NCI-H1417 treated with DMSO at 0.1 percent for 48 hours (cell line): Measurements from ENCODE around the gene LGI1.

Experiments
- DNase-seq: peaks from one replicate; lab custom pipeline; 2025; lab: John Stamatoyannopoulos, UW

The LGI1 gene

GRCh38 chr10:93757801-93758507, at the start of gene LGI1:
LGI1 (plus strand) TSS chr10:93757936; CDS start chr10:93758145, 209 bp downstream.
- no peak for DNase-seq

GRCh38 chr10:93710333-93710909, 47.3 kb upstream of the LGI1 start:
- DNase-seq = no peak

DNA sequence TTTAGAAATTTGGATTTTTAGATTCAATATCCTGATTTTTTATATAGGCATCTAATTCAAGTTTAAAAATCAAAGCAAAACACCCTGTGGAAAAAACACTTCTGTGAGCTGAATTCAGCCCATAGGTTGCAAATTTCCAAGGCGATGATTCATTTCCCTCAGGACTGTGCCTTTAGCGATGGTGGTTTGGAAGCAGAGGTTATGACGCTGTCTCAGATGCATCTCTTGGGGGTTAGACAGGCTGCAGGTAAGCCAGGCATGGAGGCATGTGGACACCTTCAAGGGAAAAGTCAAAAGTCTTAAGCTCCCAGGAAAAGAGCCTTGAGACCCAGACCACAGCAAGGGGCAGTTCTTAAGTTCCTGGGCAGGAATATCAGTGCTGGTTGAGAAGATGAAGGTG, 45.8 kb upstream of the LGI1 start:
- no peak for DNase-seq

DNA sequence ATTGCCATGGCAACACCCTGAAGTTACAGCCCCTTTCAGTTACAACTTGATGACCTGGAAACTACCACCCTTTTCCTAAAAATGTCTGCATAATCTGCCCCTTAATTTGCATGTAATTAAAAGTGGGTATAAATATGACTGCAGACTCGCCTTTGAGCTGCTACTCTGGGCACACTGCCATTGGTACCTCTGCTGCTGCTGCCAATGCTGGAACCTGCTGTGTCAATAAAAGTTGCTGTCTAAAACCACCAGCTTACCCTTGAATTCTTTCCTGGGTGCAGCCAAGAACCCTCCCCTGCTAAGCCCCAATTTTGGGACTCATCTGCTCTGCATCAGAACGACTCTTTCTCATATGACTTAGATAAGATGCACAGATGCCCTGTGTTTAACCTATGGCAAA, 45.1 kb upstream of the LGI1 start:
- no peak for DNase-seq

DNA sequence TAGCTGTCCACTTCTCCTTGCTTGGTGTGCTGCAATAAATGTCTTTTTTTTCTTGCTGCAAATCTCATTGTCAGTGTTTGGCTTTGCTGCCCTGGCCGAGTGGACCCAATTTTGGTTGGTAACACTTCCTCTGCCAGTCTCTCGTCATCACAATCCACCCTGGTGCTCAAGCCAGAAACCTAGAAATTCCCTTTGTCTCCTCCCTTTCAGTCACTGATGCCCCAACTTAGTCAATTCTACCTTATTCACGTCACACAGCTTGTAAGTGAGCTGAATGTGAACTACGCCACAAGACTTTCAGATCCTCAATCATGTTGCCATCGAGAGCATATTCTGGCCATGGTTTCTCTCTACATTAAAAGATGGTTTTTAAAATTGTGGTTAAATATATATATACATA, 42.4 kb upstream of the LGI1 start:
- DNase-seq = no peak

DNA sequence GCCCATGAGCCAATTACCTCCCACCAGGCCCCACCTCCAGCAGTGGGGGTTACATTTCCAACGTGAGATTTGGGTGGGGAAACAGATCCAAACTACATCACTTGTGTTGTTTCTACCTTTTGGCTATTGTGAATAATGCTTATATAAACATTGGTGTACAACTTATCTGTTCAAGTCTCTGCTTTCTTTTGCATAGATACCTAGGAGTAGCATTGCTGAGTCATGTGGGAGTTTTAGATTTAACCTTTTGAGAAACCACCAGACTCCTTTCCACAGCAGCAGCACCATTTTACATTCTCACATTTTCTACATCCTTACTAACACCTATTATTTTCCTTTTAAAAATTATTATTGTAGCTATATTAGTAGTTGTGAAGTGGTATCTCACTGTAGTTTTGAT, 41.0 kb upstream of the LGI1 start:
- DNase-seq = no peak

DNA sequence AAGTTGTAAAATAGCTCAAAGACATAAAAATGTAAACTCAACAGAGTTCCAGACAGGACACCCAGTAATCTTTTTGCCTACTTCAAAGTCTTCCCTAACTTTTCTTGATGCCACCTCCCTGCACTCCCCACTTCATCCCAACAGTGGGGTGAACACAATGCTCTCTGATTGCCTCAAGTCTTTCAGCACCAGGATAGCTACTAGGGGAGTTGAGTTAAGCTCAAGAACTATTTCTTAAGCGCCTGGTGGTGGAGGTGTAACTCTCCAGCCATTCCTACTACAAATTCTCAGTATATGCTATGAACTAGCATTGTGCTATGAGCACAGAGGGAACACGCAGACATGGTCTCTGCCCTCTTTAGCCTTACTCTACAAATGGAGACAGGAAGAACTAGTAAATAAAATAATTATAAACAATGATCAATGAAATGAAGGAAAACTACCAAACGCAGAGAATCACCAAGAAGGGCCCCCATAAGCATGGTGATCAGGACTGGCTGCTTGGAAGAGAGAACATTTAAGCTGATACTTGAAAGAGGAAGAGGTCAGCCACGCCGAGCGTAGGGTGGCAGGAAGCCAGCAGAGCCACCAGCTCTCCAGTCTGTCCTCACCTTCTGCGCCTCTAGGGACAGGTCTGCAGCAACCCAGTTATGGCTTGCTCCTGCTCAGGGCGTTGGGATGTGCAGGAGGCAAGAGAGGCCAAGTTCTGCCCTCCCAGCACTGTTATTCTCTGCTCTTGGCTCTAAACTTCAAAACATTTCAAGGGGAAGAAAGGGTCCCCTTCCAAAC, 38.6 kb upstream of the LGI1 start:
- no peak for DNase-seq

DNA sequence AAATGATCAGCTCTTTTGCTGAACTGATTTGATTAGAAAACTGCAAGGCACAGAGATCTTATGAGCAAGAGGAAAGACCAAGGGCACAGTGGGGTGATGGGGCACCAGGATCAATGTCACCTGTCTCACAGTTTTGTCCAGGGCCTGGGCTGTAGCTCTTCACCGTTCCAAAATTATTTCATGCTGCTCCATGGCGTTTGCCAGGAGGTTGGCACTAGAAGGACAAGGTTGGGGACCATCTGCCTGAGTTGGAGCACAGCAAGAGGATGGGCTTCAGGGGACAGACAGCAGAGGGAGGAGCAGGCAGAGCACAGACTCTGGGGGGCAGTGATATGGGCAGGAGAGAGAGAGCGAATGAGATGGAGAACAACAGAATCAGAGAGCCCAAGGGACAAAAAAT, 37.8 kb upstream of the LGI1 start:
- DNase-seq = no peak

- DNase-seq = no peak
Observed at GRCh38 chr10:93722550-93722949, 35.2 kb upstream of the LGI1 start.

- DNase-seq = no peak
Observed at GRCh38 chr10:93723153-93723552, 34.6 kb upstream of the LGI1 start.

- DNase-seq = no peak
Observed at GRCh38 chr10:93726024-93726423, 31.7 kb upstream of the LGI1 start.

GRCh38 chr10:93741367-93741766, 16.4 kb upstream of the LGI1 start:
- no peak for DNase-seq

GRCh38 chr10:93742633-93743349, 14.9 kb upstream of the LGI1 start:
- DNase-seq = no peak

DNA sequence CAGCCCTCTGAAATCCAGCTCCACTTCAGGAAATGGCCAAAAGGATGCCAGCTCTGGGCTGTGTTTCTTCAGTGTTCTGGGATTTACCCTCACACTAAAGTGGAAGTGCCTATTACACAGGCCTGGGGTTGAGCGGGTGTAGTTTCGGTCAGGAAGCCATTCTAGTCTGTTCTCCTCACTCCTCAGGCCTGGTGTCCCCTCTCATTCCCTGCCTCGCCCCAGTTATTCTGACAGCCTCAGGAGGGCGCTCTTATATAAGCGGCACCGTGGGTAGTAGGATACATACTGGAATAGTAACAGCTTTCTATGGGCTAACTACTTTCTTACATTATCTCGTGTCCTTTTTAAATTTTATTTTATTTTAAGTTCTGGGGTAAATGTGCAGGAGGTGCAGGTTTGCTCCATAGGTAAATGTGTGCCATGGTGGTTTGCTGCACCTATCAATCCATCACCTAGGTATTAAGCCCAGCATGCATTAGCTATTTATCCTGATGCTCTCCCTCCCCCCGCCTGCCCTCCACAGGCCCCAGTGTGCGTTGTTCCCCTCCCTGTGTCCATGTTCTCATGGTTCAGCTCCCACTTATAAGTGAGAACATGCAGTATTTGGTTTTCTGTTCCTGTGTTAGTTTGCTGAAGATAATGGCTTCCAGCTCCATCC, 12.2 kb upstream of the LGI1 start:
- no peak for DNase-seq

GRCh38 chr10:93746844-93747284, 10.9 kb upstream of the LGI1 start:
- no peak for DNase-seq

DNA sequence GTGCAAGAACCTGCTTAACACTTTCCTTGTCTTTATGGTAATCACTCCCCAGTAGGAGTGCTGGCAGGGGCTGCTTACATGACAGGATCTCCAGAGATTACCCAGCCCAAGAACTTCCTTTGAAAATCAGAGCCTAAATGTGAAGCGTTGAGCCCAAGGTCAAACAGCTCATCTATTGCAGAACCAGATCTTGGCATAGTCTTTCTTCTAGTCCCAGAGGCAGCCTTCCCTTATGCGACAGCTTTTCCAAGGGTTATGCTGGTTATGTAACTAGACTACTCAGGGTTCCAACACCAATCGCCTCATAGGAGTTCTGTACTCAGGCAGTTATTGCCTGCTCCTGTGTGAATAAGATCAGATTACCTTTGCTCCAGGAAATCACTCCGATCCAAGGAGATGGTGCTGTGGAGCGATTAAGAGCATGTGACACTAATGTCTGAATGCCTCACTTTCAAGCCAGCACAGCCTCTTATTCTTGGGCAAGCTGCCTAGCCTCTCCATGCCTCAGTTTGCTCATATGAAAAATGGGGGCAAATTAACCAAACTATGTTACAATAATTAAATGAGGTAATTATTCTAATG, 8.4 kb upstream of the LGI1 start:
- no peak for DNase-seq

DNA sequence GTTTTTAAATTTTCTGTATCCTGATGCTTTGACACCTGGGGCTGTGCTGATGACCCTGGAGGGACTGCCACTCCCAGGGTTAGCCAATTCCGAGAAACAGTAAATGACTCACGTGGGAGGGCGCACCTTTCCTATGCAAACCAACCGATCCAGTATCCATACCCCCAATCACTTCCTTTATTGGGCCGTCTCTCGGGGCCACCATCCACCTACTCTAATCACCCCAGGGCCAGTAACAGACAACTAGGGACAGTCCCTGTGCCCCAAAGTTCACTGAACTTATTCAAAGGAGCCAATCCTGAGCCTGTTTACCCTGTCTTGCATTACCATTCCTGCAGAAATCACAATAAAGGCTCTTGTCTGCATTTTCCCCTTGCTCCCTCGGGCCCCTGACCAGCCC, 6.6 kb upstream of the LGI1 start:
- no peak for DNase-seq

DNA sequence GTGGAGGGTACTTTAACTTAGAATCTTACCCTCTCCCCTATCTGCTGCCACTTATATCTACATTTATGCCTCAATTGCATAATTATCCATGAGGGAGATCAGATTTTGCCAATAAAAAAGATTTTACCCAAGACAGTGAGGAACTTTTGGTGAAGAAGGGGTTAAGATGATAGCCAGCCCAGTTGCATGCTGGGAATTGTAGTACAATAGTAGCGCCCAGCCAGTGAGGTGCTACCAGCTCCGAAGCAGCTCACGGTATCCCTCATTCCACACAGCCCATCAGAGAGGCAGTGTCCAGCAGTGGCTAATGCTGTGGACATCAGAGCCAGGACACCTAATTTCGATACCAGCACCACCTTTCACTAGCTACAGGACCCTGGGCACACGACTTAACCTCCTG, 5.9 kb upstream of the LGI1 start:
- no peak for DNase-seq

- DNase-seq = no peak
Observed at GRCh38 chr10:93752761-93753160, 5.0 kb upstream of the LGI1 start.

GRCh38 chr10:93753621-93754250, 4.0 kb upstream of the LGI1 start:
- no peak for DNase-seq

- no peak for DNase-seq
Observed at GRCh38 chr10:93754761-93755160, 3.0 kb upstream of the LGI1 start.
